Stimulated activated CD4-positive, alpha-beta T cell treated with anti-CD3 and anti-CD28 coated beads, Interleukin-4, amount 100 ng/mL, for 4 hours (primary cell): Measurements from ENCODE around the gene IDUA.
"Not testable (repeated sequence)": the region's sequence is repeated elsewhere in the genome, so short reads cannot be mapped to it uniquely, and the experiment has no call there.

Experiments
- DNase-seq, 2 experiments: peaks; one replicate each; pipeline ENCODE4 v3.0.0-alpha.2; 2020

The IDUA gene

DNA sequence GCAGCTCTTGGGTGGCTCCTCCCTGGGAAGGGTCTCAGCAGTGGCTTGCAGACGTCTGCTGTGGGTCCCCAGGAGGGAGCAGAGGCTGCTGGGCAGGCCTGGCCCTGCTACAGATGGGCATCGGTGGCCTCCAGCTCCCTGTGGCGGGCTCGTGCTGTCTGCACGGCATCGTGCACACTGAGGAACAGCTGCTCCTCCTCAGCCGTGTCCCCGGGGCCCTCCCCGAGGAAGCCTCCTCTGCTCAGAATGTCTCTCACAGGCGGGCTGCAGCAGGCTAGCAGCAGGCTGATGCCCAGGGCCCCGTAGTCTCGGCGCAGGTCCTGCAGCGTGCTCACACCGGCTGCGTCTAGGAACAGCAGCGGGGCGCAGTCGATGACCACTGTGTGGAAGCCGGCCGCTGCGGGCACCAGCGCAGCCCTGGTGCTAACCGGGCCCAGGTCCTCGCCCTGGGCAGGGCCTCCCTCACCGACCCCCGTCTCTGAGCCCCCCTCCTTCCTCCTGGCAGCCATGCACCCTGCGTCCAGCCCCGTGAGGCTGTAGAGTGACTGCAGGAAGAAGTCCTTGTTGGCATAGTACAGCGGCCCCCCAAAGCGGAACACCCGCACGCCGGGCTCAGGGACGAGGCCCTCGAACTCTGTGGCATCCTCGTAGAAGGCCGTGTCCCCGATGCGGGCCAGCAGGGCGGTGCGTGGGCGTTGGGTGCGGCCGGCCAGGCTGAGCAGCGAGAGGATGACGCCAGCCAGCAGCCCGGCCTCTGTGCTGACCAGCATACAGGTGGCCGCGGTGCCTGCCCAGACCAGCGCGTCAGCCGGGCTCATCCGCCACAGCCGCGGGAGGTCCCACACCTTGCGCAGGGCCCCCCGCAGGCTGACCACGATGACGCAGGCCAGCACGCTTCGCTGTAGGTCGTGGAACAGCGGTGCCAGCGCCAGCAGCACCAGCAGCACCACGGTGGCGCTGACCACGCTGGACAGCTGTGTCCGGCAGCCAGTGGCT lies 2.2 kb downstream of the IDUA start:
- DNase-seq, result no peak

- DNase-seq, result no peak
Measured at GRCh38 chr4:989722-990471, 3.1 kb downstream of the IDUA start.

GRCh38 chr4:990746-991367 lies 4.0 kb downstream of the IDUA start:
- no peak for DNase-seq

GRCh38 chr4:991451-992296 lies 4.8 kb downstream of the IDUA start:
- no peak for DNase-seq

DNA sequence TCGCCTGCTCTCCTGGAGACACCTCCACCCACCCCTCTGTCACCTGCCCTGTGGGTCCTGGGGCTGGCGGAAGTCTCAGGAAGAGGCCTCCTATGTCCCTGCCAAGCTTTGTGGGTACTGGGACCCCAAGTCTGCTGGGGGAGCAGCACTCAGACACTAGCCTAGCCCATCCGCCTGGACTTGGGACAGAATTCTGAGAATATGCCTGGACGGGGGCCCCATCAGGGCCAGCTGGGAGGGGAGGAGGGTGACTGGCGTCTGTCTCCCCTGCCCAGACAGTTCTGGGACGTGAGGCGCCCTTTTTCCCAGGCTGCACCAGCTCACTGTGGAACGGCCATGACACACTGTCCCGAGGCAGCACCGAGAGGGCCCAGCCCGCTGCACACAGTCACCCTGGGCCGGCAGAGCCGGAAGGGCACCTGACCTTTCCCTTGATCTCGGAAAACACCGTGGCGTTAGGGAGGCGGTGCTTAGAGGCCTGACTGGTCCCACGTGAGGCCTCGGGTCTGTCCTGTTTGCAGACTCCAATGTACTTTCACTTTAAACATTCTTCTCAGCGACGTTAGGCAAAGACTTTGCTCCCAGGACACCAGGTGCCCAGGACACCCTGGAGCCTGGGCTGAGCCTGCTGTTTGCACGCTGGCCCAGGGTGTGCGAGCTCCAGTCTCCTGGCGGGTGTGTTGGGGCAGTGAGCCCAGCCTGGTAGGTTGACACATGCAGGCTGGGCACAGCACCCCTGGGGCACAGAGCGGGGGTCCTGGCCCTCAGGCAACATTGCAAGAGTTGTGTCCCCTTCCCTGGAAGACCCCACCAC lies 5.7 kb downstream of the IDUA start:
- no peak for DNase-seq

GRCh38 chr4:993111-994029 lies 6.5 kb downstream of the IDUA start, which contains the start of gene SLC26A1:
Gene SLC26A1 (minus strand): TSS chr4:993404. CDS start chr4:991703, 1,701 bp downstream.
- DNase-seq, result no peak

- DNase-seq, result no peak
Measured at GRCh38 chr4:995311-996026, 8.6 kb downstream of the IDUA start.

GRCh38 chr4:996030-996996 lies 9.5 kb downstream of the IDUA start:
- DNase-seq, result no peak

DNA sequence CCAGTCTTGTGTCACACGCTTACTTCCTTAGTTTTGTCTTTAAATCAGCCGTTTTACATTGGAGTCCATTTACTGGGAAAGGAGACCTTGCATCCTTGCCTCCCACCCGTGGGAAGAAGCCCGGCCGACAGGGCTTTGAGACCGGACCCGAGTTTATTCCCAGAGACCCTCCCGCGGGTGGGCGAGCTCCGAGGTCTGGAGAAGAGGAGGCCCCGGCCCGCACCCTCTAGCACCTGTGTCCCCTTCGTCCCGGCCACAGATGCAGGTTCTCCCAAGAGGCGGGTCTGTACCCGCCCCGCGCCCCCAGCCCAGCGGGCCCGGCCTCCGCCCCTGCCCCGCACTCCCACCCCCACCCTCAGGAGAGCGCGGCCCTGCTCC lies 10.1 kb downstream of the IDUA start:
- no peak for DNase-seq

DNA sequence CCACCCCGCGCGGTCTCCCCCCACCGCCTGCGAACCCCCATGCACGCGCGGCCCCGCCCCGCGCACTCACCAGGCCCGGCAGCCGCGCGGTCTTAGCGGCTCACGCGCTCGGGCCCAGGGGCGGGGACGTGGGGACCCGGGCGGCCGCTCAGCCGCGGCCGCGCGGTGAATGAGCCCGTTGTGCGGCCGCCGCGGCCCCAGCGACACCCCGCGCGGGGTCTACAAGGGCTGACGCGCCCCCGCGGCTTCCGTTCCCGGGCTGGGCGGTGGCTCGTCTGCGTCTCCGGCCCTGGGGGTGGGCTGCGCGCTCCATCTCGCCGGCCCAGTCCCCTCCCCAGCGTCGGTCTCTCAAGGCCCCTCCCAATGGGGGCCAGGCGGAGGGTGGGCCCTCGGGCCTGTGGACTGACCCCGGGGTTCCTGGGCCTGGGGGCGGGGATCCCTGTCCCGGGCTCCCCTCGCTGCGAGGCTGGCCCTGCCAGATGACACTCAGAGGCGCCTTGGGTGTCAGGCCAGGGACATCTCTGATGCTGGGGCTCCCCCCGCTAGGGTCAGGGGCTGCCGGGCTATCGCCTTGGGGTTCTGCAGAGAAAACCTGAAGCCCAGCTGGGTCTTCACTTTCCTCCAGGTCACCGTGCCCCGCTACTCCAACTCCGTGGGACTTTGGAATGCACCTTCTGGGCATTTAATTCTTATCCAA lies 10.7 kb downstream of the IDUA start:
- DNase-seq, result no peak

DNA sequence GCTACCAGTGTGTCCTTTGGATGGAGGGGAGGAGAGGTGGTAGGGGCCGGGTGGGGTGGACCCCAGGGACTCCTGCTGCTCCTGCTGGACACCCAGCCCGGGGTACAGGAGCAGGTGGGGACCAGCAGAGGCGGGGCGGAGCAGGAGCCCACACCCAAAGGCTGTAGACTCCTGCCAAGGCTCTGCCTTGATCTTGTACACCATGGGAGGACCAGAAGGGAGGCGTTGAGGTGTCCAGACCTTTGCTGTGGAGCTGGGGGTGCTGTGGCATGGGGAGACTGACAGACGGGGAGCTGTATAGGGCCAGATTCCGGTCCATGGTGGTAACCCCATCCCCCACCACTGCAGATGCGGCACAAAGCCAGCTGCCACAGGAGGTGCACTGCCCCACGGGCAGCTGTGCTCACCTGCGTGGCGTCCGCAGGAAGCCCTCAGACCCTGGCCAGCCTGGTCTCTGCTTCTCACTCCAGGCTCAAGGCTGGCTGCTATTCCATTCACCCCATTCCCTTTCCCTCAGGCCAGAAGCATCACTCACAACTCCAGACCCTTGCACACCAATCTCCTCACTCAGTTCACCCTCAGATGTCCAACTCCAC lies 11.3 kb downstream of the IDUA start:
- no peak for DNase-seq

DNA sequence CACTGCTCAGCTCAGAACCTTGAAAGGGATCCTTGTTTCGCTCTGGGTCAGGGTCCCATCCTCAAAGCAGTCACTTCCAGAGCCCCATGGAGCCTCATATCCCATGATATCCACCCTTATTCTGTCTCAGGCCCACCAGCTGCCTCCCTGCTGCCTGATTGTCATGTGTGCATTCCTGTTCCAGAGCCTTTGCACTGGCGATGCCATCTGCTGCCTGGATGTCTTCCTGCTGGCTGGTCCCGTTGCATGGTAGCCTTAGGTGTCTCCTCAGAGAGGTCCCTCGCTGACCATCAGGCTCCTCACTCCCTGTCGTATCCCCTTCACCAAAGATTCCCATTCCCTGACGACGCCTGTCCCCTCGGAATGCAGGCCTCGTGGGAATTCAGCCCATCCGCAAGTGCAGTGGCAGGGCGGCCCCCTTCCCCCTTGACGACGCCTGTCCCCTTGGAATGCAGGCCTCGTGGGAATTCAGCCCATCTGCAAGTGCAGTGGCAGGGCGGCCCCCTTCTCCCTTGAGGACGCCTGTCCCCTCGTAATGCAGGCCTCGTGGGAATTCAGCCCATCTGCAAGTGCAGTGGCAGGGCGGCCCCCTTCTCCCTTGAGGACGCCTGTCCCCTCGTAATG lies 12.5 kb downstream of the IDUA start:
- not testable (repeated sequence) for DNase-seq

DNA sequence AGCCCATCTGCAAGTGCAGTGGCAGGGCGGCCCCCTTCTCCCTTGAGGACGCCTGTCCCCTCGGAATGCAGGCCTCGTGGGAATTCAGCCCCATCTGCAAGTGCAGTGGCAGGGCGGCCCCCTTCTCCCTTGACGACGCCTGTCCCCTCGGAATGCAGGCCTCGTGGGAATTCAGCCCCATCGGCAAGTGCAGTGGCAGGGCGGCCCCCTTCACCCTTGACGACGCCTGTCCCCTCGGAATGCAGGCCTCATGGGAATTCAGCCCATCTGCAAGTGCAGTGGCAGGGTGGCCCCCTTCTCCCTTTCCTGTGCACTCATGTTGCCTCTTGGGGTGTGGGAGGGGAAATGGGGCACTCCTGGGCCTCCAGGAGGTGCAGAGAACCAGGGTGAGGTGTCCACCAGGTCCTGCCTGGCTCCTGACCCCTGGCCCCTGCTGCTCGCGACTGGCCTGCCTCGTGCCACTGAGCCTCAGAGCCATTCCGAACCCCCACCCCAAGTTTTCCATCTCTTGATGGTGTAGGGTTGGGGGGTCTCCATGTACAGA lies 13.1 kb downstream of the IDUA start:
- no peak for DNase-seq

DNA sequence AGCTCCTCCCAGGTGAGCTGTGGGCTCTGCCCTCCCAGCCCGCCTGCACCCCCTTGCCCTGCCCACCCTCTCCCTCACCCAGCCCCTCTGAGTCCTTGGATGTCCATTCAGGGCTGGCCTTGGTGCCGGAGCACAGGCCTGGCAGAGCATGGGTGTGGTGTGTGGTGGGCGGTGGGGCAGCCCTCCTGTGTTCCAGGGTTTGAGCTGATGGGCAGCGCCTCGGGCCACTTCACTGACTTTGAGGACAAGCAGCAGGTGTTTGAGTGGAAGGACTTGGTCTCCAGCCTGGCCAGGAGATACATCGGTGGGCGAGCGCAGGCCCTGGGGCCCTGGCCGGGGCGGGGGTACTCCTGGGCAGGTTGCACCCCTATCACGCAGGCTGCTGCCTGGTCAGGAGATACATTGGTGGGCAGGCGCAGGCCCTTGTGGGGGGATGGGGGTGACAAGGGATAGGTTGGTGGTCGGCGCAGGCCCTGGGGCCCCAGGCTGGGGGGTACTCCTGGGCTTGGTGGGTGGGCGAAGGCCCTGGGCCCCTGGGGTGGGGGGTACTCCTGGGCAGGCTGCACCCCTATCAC lies 13.9 kb downstream of the IDUA start:
- no peak for DNase-seq

GRCh38 chr4:1001561-1002130 lies 14.8 kb downstream of the IDUA start:
- no peak for DNase-seq

DNA sequence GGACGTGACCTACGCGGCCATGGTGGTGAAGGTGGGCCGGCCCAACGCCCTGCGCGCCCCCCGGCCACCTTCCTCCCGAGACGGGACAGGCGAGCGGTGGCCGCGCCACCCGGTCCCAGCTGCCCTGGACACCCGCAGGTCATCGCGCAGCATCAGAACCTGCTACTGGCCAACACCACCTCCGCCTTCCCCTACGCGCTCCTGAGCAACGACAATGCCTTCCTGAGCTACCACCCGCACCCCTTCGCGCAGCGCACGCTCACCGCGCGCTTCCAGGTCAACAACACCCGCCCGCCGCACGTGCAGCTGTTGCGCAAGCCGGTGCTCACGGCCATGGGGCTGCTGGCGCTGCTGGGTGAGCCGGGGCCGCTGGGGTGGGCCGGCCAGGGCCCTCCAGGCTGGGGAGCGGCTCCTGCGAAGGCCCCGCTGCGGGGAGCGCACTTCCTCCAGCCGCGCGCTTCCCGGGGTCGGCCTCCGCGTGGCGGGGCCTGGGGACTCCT lies 15.3 kb downstream of the IDUA start:
- no peak for DNase-seq
